Daoy (cell line): ENCODE data around the gene ITCH. TPM values are rescaled to one million over a fixed set of nuclear protein-coding genes. Genes with fewer than 3 reads are reported as not detected.
"Not testable (repeated sequence)": the region's sequence is repeated elsewhere in the genome, so short reads cannot be mapped to it uniquely, and the experiment has no call there.

ENCODE experiments used
- DNase-seq: peaks from one replicate; pipeline ENCODE4 v3.0.0-alpha.2; 2015; ENCODE audit warnings: low read depth
- total RNA-seq: library from RNA; depleted of rRNA; stranded (reverse); fragments of >200 nt; shearing (Covaris generic); gene quantifications from 2 replicates; pipeline ENCODE4 v1.2.3, GENCODE V29; 2014

ITCH gene
- total RNA-seq, 1 experiment from 2014 or later = 45.1 TPM

DNA sequence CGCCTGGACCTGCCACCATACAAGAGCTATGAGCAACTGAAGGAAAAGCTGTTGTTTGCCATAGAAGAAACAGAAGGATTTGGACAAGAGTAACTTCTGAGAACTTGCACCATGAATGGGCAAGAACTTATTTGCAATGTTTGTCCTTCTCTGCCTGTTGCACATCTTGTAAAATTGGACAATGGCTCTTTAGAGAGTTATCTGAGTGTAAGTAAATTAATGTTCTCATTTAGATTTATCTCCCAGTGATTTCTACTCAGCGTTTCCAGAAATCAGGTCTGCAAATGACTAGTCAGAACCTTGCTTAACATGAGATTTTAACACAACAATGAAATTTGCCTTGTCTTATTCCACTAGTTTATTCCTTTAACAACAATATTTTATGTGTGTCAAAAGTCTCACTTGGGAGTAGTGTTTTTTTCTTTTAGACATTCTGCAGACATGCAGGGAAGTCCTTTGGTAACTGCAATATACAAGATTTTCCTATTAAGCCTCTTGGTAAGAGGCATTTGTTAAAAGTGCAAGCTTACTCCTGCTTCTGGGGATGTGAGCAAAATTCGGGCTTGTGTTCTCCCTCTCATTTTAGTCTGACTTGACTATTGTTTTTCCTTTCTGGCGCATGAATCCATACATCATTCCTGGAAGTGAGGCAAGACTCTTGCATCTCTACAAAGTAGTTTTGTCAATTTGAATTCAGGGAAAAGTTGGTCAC lies 144.8 kb downstream of the ITCH start:
- DNase-seq = no peak

DNA sequence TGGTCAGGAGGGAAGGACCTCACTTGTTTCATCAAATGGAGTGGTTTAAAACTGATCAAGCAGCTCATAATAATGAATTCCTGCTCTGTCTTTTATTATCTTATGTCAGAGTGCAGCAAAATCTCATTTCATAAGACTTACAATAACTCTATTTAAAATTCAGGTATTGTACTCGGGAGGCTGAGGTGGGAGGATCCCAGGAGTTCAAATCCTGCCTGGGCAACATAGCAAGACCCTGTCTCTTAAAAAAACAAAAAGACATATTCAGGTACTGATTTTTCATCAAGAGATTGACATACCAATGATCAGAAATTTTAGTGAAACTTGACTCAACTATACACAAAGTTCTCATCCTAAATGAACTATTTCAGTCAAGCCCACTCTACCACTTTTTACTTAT lies 147.5 kb downstream of the ITCH start:
- DNase-seq = no peak

DNA sequence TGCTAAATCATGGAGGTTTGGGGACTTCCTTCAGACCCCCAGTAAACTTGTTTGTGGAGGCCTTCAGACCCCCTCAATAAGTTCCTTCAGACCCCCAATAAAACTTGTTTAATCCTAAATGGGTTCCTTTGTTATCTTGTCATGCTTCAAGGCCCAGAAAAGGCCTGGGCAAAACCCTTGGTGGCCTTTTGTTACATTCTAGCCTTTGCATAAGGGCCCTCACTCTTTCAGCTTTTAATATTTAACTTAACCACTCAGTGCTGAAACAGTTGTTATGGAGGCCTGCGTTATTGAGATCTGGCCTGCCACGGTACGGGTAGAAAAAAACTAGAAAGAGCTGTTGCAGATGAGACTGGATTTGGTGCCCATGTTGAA lies 148.8 kb downstream of the ITCH start:
- DNase-seq = no peak

DNA sequence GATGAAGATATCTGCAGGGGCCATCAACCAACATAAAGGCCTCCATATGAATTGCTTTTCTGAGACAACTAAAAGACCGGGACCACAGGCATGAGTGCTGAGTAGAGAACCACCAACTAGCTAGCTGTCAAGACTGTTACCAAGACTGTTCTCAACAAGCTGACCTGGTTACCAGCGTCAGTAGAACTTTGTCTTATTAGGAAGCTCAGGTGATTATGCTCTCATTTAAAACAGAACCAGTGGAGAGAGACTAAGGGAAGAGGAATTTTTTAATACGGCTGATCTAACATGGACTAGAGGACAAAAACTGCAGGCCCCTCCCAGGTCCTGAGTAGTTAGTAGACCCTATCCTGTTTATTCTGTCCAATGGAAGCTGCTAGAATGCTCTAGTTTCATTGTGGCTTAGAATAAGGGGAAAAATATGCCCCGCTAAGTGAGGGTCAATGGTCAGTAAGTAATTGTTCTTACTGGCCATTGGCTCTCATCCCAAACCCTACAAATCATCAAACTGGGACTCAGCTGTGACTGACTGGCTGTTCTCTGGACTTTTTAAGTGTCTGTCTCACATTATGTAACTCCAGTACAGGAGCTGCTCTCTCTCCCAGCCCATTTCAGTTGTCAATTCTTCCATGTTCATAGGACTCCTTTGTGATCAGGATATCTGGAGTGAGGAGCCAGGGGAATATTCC lies 149.3 kb downstream of the ITCH start:
- no peak for DNase-seq

DNA sequence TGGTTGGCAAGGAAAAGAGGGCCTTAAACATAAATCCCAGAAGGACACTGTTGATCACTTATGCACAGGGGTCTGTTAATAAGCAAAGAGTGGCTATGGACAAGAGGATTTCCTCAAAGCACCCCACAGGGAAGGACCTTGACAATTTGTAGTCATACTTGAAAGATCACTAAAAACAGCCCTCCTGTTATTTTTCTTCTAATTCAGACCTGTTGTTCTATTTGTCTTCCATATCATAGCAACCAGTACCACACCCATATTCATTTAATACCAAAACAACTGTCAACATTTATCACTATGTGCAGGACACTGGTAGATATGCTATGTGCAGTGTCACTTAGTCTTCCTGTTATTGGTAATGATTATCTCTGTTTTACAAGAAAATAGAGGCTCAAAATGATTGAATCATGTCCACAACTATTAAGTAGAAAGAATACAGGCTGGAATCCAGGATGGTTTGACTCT lies 149.9 kb downstream of the ITCH start:
- DNase-seq = no peak

DNA sequence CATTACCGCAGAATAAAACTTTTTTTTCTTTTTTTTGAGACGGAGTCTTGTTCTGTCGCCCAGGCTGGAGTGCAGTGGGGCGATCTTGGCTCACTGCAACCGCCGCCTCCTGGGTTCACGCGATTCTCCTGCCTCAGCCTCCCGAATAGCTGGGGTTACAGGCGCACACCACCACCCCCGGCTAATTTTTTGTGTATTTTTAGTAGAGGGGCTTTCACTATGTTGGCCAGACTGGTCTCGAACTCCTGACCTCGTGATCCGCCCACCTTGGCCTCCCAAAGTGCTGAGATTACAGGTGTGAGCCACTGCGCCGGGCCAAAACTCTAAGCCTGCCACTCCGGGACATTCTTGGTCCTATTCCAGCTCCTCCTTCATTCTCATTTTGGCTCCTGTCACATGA lies 151.0 kb downstream of the ITCH start:
- not testable (repeated sequence) for DNase-seq

DNA sequence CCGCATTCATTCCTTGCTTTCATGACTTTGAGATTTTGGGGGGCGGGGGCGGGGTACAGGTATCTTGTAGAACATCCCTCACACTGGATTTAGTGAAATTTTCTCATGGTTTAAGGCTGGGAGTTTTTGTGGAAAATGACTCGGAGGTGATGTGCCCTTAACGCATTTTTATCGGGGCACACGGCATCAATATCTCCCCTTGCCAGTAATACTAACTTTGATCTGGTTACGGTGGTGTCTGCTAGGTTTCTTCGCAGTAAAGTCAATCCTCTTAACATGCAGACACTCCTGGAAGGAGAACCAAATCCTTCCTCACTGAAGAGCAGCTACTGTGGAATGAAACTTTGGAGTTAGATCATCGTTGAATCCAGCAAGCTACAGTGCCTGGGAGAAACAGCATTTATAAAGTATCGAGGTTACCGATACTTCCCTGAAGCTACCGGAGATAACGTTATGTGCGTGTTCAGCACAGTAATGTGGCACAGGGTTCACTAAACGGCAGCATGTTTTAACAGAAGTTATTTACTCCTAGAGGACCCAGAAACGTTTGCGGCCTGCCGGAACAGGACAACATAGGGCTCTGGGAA lies 151.9 kb downstream of the ITCH start:
- no peak for DNase-seq

DNA sequence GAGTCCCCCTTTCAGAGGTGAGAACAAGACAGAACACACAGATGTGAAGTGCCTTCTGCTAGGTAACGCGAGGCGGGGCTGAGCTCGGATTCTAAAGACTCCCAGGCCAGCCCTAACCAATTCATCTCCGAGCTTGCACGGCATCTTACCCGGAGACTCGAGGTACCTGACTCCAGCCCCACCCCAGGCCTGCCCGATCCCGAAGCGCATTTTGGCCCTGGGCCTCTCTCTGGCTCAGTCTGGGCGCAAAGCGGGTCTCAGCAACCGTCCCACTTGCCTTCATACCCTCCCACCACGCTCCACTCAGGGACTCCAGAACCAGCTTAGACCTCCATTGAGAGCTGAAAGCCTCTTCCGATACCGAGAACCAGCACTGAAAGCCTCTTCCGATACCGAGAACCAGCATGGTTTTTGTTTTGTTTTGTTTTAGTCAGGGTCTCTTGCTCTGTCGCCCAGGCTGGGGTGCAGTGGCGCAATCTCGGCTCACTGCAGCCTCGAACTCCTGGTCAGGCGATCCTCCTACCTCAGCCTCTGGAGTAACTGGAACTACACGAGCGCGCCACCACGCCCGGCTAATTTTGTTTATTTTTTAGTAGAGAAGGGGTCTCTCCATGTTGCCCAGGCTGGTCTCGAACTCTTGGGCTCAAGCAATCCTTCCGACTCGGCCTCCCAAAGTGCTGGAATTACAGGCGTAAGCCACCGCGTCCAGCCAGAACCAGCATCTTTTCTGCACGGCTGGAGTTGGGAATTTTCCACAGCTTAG lies 152.6 kb downstream of the ITCH start:
- DNase-seq = peak; percentile 73

DNA sequence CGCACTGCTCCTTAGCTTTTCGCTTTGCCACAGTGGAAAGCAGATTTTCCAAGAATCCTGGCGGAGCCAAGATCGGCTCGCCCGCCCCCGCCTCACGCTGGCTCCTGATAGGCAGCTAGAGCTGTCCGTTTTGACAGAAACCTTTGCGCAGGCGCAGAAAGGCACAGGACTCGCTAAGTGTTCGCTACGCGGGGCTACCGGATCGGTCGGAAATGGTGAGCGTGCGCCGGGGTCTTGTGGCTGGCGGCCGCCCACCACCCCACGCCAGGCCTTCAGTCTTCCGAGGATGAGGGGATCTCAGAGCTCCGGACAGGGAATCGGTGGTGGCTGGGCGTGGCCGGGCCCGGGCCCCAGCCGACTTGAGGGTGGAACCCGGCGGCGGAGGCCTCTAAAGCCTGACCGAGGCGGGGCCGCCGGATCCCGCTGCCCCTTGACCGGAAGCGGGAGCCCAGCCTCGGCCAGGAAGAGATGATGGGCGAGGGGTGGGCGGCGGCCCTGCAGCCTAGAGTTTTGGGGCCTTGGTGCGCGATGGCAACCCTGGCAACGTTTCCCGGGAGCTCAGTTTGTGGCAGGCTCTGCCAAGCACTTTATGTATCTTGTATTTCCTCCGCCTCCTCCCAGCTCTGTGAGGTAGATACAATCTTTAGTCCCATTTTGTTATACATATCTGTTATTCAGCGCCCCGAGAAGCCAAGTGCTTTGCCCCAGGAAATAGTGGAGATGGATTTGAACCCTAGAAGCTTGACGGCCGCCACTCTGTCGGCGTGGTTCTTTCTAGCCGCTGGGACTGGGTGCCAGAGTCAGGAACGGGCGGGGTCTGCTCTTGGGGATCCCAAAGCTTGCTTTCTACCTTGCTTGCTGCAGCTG lies 153.4 kb downstream of the ITCH start, which contains the start of gene DYNLRB1:
TSS of gene DYNLRB1 (plus strand) at position 176 of the 867 bp plus-strand sequence. CDS start at position 213, 37 bp downstream.
- peak; percentile 95 for DNase-seq

DNA sequence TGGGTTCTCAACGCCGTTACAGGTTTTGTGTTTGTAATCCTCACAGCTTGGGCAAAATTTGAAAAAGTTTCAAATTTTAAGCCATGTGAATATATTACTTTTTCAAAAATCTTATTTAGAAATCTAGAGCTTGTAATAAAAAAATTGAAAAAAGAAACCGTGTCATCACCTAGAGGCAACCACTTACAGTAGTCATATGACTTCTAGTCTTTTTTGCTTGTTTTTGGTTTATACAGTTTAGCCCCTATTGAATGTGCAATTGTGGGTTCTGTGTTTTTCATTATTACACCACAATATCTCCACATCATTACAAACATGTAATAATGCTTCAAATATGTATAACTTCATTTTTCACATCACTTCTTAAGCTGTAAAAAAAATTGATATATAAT lies 154.0 kb downstream of the ITCH start:
- no peak for DNase-seq

DNA sequence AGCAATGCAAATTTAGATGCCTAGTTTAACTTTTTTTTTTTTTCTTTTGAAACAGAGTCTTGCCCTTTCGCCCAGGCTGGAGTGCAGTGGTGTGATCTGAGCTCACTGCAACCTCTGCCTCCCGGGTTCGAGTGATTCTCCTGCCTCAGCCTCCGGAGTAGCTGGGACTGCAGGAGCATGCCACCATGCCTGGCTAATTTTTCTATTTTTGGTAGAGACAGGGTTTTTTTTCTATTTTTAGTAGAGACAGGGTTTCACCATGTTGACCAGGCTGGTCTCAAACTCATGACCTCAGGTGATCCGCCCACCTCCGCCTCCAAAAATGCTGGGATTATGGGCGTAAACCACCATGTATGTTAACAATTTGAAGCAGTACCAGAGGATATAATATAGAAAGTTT lies 155.8 kb downstream of the ITCH start:
- not testable (repeated sequence) for DNase-seq

DNA sequence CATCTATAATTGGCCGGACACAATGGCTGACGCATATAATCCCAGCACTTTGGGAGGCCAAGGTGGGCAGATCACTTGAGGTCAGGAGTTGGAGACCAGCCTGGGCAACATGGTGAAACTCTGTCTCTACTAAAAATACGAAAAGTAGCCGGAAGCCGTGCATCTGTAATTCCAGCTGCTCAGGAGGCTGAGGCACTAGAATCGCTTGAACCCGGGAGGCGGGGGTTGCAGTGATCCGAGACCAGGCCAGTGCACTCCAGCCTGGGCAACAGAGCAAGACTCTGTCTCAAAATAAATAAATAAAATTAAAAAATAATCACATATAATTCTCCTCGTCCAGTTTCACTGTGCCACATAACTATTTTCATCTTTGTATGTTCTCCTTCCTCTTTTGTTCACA lies 156.8 kb downstream of the ITCH start:
- not testable (repeated sequence) for DNase-seq

DNA sequence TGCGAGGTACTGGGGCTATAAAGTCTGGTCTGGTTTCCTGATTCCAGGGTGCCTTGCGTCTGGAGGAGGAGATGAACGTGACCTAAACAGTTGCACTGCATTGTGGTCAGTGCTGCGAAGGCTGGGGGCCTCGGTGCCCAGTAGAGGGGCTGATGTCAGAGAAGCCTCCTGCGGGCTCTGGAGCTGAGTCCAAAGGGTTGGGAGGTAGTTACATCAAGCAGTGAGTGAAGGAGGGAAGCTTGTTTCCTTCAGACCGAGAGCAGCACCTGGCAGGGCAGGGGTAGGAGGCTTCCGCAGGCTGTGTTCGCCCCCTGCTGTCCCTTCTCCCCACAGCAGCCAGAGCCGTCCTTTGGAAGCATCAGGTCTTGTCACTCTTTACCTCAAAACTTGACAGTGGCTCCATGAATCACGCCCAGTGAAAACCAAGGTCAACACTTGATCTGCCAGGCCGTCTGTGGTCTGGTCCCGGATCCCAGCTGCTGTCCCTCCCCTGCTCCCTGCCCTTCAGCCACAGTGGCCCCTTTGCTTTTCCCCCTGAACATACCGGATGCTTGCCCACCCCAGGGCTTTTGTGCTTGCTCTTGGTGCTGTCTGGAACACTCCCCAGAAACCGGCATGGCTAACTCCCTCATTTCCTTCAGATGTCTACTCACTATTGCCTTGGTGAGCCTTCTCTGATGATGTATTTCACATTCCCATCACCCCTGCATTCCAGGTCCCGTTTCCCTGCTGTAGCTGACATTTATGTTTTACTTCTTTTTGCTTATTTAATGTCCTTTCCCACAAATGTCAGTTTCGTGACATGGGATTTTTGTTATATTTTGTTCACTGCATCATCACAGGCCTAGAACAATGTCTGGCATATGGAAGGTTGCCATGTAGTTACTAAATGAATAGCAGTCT lies 160.1 kb downstream of the ITCH start:
- peak; percentile 74 for DNase-seq

DNA sequence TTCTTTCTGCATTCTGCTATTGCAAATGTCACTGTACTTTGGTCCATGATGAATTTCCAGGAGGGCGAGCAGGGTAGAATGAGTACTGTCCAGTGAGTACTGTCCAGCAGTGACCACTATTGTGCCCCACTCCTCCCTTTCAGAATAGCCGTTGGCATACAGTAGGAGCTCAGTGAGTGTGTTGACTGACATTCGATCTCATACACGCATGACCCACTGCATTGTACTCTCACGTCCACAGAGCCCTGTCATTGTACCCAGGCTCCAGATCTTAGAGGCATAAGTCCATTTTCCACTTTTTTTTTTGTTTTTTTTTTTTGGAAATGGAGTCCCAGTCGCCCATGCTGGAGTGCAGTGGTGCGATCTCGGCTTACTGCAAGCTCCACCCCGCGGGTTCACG lies 161.4 kb downstream of the ITCH start:
- DNase-seq = no peak

DNA sequence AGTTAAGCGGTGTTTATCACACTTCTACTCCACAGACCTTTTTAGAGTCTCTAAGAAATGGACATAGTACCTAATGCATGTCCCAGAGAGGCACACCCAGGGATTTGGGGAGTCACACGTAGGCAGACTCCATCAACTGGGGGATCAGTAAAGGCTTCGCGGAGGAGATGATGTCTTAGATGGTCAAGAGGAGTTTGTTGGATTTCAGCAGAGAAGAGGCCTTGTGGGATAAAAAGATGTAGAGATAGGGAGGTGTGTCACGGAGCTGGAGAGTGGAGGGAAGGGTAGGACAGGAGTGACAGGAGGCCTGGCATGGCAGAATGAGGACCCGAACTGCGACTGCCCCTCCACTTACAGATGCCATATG lies 162.3 kb downstream of the ITCH start:
- DNase-seq = no peak

DNA sequence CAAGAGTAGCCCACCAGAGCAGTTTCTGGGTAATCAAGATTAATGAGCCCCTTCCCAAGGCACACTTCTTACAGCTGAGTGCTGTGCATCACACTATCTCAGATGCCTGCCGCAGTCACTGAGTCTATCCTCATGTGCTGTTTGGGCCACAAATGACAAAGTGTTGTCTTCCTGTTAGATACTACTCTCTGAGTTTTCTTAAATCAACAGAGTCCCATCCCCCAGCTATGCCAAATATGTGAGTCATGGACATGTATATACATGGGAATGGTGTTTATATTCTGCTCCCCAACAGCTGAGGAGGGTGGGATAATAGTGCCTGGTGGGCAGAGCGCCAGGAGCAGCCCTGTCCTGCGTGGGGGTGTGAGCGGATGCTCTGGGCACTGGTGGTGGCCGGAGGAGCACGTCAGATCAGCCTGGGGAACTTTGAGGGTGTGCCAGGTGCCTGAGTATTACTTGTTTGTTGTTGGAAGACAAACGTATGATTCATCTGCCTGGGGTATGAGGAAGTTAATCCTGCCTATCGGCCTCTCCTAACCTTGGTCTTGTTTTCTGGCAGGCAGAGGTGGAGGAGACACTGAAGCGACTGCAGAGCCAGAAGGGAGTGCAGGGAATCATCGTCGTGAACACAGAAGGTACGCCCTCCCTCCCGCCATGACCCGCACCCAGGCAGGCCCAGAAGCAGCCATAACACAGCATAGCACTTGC lies 162.8 kb downstream of the ITCH start:
- peak; percentile 97 for DNase-seq

DNA sequence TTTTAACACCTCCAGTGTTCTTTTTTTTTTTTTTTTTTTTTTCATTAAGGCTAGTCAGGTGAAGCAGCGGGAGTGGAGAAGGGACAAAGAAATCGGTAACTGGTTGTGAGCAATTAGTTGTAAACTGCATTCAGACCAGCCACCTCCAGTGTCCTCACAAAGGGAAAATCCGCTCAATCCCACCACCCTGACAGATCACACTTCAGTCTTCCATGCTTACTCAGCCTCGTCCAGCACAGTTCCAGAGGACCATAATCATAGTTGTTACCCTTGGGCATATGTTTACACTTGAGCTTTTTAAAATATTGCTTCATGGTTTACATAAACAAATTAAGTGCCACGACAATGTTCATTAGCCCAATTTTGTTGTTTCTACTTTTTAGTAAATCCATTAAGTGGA lies 163.4 kb downstream of the ITCH start:
- peak; percentile 25 for DNase-seq

DNA sequence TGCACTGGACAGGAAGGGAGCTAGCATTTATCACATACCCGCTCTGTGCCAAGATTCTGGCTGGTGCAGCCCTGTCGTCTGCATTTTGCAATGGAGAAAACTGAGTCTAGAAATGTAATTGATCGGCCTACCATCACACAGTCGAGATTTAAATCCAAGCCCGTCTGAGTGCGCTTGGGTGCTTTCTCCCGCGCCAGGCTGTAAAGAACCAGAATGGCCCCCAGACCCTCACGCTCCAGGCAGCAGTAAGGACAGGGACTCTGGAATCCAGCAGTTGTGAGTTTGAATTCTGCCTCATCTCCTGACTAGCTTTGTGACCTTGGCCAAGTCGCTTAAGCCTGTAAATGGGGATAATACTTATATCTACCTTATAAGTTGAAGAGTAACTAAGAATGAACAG lies 163.9 kb downstream of the ITCH start:
- no peak for DNase-seq

DNA sequence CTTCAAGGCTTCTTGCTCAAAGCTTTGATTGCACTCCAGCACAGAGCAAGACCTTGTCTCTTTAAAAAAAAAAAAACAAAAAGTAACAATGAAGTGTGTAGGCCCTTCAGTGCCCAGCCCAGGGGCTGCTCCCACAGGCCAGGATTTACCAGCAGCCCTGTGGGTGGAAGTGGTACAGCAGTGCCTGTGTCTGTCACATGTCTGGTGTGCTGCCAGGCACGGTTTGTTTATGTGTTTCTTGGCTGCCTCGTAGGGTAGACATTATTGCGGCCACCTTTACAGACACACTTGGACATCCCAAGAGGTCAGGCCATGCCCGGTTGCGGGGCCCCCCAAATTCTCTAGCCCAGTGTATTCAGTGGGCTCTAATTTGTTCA lies 165.8 kb downstream of the ITCH start:
- DNase-seq = no peak

DNA sequence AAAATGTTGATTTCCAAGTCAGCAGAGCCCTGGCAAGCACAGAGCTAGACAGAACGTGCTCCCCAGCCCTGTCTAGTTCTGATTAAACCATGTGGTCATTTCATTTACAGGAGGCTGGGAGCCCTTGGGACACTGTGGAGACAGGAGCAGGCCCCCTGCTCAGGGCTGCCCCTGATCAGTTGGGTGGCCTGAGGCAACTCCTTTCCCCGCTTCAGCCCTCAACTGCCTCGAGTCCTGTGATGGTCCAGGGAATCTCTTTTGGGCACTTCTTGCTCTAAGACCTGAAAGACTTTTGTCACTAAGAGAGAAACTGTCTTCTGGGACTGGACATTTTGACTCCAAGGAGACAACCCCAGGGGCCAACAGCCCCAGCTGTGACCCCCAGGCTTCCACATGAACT lies 166.7 kb downstream of the ITCH start:
- DNase-seq = no peak
